Measurements from ENCODE around the gene SORCS1.

Gene SORCS1

DNA sequence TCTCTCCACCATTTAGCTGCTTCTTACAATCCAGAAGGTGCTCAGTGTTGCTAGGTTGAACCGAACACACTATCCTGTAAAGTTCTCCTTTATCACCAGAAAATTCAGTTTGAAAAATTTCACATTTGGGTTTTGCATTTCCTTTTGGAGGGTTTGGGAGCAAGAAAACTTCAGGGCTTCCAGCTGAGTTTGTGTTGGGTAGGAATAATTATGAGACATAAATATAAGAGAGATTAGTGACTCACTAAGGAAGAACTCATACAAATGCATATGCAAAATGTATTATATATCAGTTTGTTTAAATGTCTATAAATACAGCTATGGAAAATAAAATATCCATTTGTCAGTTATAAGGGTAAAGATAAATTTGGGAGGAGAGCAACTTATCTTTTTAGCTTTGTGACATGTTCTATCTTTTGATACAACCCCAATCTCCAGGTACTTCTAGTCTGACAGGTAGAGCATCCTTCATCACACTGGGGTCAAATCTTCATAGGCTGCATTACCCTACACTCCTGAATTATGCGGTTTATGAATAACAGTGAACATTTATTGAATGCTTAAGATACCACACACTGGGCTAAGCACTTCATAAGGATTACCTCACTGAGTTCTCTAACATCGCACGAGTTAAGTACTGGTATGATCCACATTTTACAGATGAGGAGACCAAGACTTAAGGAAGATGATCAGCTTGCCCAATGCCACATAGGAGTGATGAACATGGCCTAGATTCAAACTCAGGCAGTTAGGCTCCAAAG is 304.4 kb downstream of the SORCS1 start:
- Histone ChIP-seq H3F3A (ENCODE audit: insufficient read depth, low read length) (no peaks in the 10 kb centered on the region), H2AFZ (ENCODE audit: low read length) (no peak overlapping the region), H3K79me2 (ENCODE audit: low read length) (no peaks in the 10 kb centered on the region), H4K20me1 (ENCODE audit: insufficient read depth, low read length) (no peaks in the 10 kb centered on the region), H3K27me3 (replicated peaks; ENCODE audit: insufficient read depth, low read length) (no peaks in the 10 kb centered on the region), H3K9ac (ENCODE audit: low read length) (no peak overlapping the region), H3K9me2 (replicated peaks; ENCODE audit: insufficient read depth, low read length) (no peaks in the 10 kb centered on the region), H3K9me3 (replicated peaks; ENCODE audit: insufficient read depth, low read length) (no peaks in the 10 kb centered on the region), H3K36me3 (replicated peaks; ENCODE audit: insufficient read depth, low read length) (no peaks in the 10 kb centered on the region), H3K4me3 (ENCODE audit: low read length) (no peak overlapping the region), H3K27ac (ENCODE audit: low read length) (no peak overlapping the region), H3K4me1 (ENCODE audit: low read length) (peaks cover 8% of the 10 kb centered on the region), H3K4me2 (ENCODE audit: low read depth, low read length) (no peak overlapping the region)
- TF ChIP-seq EZH2phosphoT487 (IDR thresholded peaks at IDR 0.05; ENCODE audit: low read length) (no peak), EZH2 (optimal IDR thresholded peaks at IDR 0.05; ENCODE audit: low read depth, low read length) (no peak)
- TF ChIP-seq, protein P1, sequence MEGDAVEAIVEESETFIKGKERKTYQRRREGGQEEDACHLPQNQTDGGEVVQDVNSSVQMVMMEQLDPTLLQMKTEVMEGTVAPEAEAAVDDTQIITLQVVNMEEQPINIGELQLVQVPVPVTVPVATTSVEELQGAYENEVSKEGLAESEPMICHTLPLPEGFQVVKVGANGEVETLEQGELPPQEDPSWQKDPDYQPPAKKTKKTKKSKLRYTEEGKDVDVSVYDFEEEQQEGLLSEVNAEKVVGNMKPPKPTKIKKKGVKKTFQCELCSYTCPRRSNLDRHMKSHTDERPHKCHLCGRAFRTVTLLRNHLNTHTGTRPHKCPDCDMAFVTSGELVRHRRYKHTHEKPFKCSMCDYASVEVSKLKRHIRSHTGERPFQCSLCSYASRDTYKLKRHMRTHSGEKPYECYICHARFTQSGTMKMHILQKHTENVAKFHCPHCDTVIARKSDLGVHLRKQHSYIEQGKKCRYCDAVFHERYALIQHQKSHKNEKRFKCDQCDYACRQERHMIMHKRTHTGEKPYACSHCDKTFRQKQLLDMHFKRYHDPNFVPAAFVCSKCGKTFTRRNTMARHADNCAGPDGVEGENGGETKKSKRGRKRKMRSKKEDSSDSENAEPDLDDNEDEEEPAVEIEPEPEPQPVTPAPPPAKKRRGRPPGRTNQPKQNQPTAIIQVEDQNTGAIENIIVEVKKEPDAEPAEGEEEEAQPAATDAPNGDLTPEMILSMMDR (IDR thresholded peaks at IDR 0.05; ENCODE audit: low read length) = no peak
- DNase-seq = no peak

DNA sequence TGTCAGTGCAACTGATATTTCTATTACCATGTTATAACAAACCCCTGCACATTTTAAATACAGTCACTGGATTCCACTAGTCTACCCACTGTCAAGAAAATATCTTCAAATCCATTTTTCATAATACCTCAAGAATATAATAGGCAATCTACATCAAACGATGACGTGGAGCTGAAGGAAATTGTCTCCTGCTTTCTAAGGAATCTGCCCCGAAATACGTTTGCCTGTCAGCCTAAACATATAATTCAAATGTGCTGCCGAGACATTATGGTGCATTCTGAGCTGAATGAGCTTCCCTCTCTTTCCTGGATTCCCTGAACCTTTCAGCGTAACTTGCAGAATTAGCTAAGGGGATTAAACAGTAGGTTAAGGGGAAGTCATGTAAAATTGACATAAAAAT is 306.8 kb downstream of the SORCS1 start:
- Histone ChIP-seq H3K4me3 (ENCODE audit: low read length) (no peak overlapping the region), H3K36me3 (replicated peaks; ENCODE audit: insufficient read depth, low read length) (no peaks in the 10 kb centered on the region), H2AFZ (ENCODE audit: low read length) (no peak overlapping the region), H3K9me3 (replicated peaks; ENCODE audit: insufficient read depth, low read length) (no peaks in the 10 kb centered on the region), H3K27ac (ENCODE audit: low read length) (no peak overlapping the region), H3K4me1 (ENCODE audit: low read length) (no peaks in the 10 kb centered on the region), H3K4me2 (ENCODE audit: low read depth, low read length) (no peak overlapping the region), H3K27me3 (replicated peaks; ENCODE audit: insufficient read depth, low read length) (no peaks in the 10 kb centered on the region), H3K9me2 (replicated peaks; ENCODE audit: insufficient read depth, low read length) (no peaks in the 10 kb centered on the region), H3F3A (ENCODE audit: insufficient read depth, low read length) (no peaks in the 10 kb centered on the region), H3K79me2 (ENCODE audit: low read length) (no peaks in the 10 kb centered on the region), H3K9ac (ENCODE audit: low read length) (no peak overlapping the region), H4K20me1 (ENCODE audit: insufficient read depth, low read length) (no peaks in the 10 kb centered on the region)
- TF ChIP-seq, protein P1 (IDR thresholded peaks at IDR 0.05; ENCODE audit: low read length) = no peak
- TF ChIP-seq EZH2phosphoT487 (IDR thresholded peaks at IDR 0.05; ENCODE audit: low read length) = no peak
- TF ChIP-seq EZH2 (optimal IDR thresholded peaks at IDR 0.05; ENCODE audit: low read depth, low read length) = no peak
- DNase-seq = no peak

DNA sequence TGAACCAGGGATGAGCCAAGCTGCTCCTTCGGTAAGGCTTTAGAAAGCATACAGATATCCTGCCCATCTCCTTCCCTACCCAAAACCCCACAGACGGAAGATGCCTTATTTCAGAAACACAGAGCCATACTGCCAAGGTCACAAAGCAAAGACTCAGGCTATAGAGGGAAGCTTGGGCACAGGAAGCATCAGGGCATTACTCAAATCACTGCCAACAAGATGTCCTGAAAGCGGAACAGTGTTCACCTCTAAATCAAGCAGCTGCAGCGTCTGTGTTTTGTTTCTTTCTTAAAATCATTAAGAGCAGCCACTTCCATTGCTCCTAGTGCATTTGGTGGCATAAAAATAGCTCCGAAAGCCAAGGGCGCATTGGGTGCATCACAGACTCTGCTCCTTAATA is 307.3 kb downstream of the SORCS1 start:
- Histone ChIP-seq H3K4me1 (ENCODE audit: low read length) (no peaks in the 10 kb centered on the region), H2AFZ (ENCODE audit: low read length) (no peak overlapping the region), H3K9ac (ENCODE audit: low read length) (no peak overlapping the region), H3K27me3 (replicated peaks; ENCODE audit: insufficient read depth, low read length) (no peaks in the 10 kb centered on the region), H3F3A (ENCODE audit: insufficient read depth, low read length) (no peaks in the 10 kb centered on the region), H3K79me2 (ENCODE audit: low read length) (no peaks in the 10 kb centered on the region), H3K27ac (ENCODE audit: low read length) (no peak overlapping the region), H3K4me3 (ENCODE audit: low read length) (no peak overlapping the region), H3K4me2 (ENCODE audit: low read depth, low read length) (no peak overlapping the region), H3K9me2 (replicated peaks; ENCODE audit: insufficient read depth, low read length) (no peaks in the 10 kb centered on the region), H4K20me1 (ENCODE audit: insufficient read depth, low read length) (no peaks in the 10 kb centered on the region), H3K9me3 (replicated peaks; ENCODE audit: insufficient read depth, low read length) (no peaks in the 10 kb centered on the region), H3K36me3 (replicated peaks; ENCODE audit: insufficient read depth, low read length) (no peaks in the 10 kb centered on the region)
- DNase-seq = no peak
- TF ChIP-seq EZH2phosphoT487 (IDR thresholded peaks at IDR 0.05; ENCODE audit: low read length) (no peak), EZH2 (optimal IDR thresholded peaks at IDR 0.05; ENCODE audit: low read depth, low read length) (no peak)
- TF ChIP-seq, protein P1 (IDR thresholded peaks at IDR 0.05; ENCODE audit: low read length) = no peak
